Stimulated activated effector memory CD8-positive, alpha-beta T cell treated with anti-CD3 and anti-CD28 coated beads, Interleukin-12 subunit alpha, Interleukin-12 subunit beta, amount 100 ng/mL, for 72 hours (primary cell): ENCODE measurements around the gene METAP2.

Experiments
- ATAC-seq: fragments of 150-1000 bp; cut with Tn5 transposase; 2 replicates; pipeline ENCODE4 v1.10.0; 2021
- DNase-seq, 2 donors: peaks; one replicate each; pipeline ENCODE4 v3.0.0; 2021 to 2022; ENCODE audit warnings: low spot score in 2 of 2
- H3K27ac Mint-ChIP-seq: one replicate; pipeline ENCODE4 v1.8.0; 2022; ENCODE audit warnings: mild to moderate bottlenecking, mixed read lengths
- H3K36me3 Mint-ChIP-seq: one replicate; pipeline ENCODE4 v1.8.0; 2022; ENCODE audit warnings: mild to moderate bottlenecking, mixed read lengths
- H3K4me1 Mint-ChIP-seq: one replicate; pipeline ENCODE4 v1.8.0; 2022; ENCODE audit warnings: mixed read lengths
- H3K4me3 Mint-ChIP-seq: one replicate; pipeline ENCODE4 v1.8.0; 2022; ENCODE audit warnings: mild to moderate bottlenecking, mixed read lengths
- H3K9me3 Mint-ChIP-seq: one replicate; pipeline ENCODE4 v1.8.0; 2022; ENCODE audit warnings: mixed read lengths

METAP2 gene

GRCh38 chr12:95516757-95517156 is 42.8 kb downstream of the METAP2 start:
- no peak for DNase-seq
- Mint-ChIP-seq H3K27ac (no peak overlapping the region), H3K4me1 (no peaks in the 10 kb centered on the region), H3K9me3 (no peaks in the 10 kb centered on the region), H3K4me3 (no peak overlapping the region), H3K36me3 (peaks cover 59% of the 10 kb centered on the region)
- no peak for ATAC-seq

- ATAC-seq (no peak), DNase-seq (no peak)
- H3K4me1 Mint-ChIP-seq, result no peaks in the 10 kb centered on the region
- H3K4me3 Mint-ChIP-seq, result no peak overlapping the region
- peaks cover 54% of the 10 kb centered on the region for H3K36me3 Mint-ChIP-seq
- H3K9me3 Mint-ChIP-seq, result no peaks in the 10 kb centered on the region
- no peak overlapping the region for H3K27ac Mint-ChIP-seq
These were observed 43.3 kb downstream of the METAP2 start for GRCh38 chr12:95517246-95517645.

GRCh38 chr12:95518944-95519343 is 45.0 kb downstream of the METAP2 start:
- Mint-ChIP-seq H3K4me3 (no peak overlapping the region), H3K27ac (no peak overlapping the region), H3K4me1 (no peaks in the 10 kb centered on the region), H3K36me3 (peaks cover 37% of the 10 kb centered on the region), H3K9me3 (no peaks in the 10 kb centered on the region)
- DNase-seq, result no peak
- no peak for ATAC-seq

GRCh38 chr12:95520816-95521215 is 46.9 kb downstream of the METAP2 start:
- Mint-ChIP-seq H3K4me3 (no peak overlapping the region), H3K9me3 (no peaks in the 10 kb centered on the region), H3K36me3 (peaks cover 19% of the 10 kb centered on the region), H3K27ac (no peak overlapping the region), H3K4me1 (no peaks in the 10 kb centered on the region)
- ATAC-seq (no peak), DNase-seq (peak in 1 of 2 donors; percentile 20)

GRCh38 chr12:95522692-95523091 is 48.7 kb downstream of the METAP2 start:
- H3K4me3 Mint-ChIP-seq, result no peak overlapping the region
- no peak for DNase-seq
- ATAC-seq, result no peak
- peaks cover 4% of the 10 kb centered on the region for H3K36me3 Mint-ChIP-seq
- H3K27ac Mint-ChIP-seq, result no peak overlapping the region
- no peaks in the 10 kb centered on the region for H3K9me3 Mint-ChIP-seq
- H3K4me1 Mint-ChIP-seq, result no peaks in the 10 kb centered on the region

DNA sequence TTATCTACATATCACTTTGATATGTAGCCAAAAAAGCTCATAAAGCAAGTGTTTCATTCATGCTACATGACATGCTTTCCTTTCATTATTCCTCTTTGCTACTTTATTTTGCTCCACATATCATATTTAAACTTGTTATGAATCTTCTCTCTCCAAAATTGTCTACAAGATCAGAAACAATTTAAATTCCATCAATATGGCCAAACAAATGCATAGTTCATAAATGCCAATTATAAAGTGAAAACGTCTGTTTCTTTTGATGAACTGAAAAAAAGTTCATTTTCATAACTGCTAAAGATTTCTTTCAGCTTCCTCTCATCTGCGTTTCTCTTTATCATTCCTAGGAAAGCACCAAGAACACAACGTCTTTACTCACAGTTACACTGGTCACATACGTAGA is 54.5 kb downstream of the METAP2 start:
- Mint-ChIP-seq H3K4me3 (no peak overlapping the region), H3K4me1 (no peaks in the 10 kb centered on the region), H3K9me3 (no peaks in the 10 kb centered on the region), H3K27ac (no peak overlapping the region), H3K36me3 (no peaks in the 10 kb centered on the region)
- no peak for DNase-seq
- no peak for ATAC-seq

DNA sequence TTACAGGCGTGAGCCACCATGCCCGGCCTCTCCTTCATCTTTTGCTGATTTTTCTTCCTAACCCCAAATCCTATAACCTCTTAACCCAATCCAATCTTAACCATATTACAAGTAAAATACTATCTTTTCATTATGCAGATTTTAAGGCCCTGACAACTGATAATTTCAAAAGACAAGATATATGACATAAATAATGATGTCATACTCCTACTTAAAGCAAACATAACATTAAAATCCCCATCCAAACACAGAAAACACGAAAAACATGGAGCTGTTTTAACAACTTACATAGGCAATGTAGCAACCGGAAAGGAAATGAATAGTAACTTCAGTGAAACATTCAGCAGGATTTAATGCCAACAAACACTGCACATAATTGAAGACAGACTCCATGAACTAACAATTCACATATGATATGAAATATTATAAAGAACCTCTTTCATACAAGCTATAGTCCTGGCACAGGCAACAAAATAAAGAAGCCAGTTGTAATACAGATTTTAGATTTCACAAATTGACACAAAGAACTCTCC is 55.8 kb downstream of the METAP2 start:
- no peak overlapping the region for H3K27ac Mint-ChIP-seq
- ATAC-seq (no peak), DNase-seq (no peak)
- no peak overlapping the region for H3K4me3 Mint-ChIP-seq
- H3K9me3 Mint-ChIP-seq, result no peaks in the 10 kb centered on the region
- H3K36me3 Mint-ChIP-seq, result no peaks in the 10 kb centered on the region
- no peaks in the 10 kb centered on the region for H3K4me1 Mint-ChIP-seq

- Mint-ChIP-seq H3K36me3 (no peaks in the 10 kb centered on the region), H3K9me3 (no peaks in the 10 kb centered on the region), H3K4me3 (no peak overlapping the region), H3K4me1 (no peaks in the 10 kb centered on the region), H3K27ac (no peak overlapping the region)
- ATAC-seq (no peak), DNase-seq (no peak)
These were observed 58.9 kb downstream of the METAP2 start for GRCh38 chr12:95532851-95533250.

DNA sequence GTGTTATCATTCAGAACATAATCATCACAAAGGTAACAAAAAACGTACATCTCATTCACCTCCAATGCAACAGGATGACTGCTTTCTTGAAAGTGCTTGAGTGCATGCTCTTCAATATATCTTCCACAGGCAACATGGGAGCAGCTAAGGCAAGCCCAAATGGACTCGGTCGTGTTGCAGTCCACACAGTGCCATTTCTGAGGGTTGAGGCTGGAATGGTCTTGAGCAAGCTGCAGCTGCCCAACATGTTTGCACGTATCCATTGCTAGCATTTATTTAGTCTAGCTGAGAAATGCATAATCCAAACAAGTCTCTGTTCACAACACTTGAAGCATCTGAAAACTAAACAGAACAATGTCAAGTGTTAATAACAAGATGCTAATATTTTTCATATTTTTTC is 60.0 kb downstream of the METAP2 start:
- H3K27ac Mint-ChIP-seq, result no peak overlapping the region

DNA sequence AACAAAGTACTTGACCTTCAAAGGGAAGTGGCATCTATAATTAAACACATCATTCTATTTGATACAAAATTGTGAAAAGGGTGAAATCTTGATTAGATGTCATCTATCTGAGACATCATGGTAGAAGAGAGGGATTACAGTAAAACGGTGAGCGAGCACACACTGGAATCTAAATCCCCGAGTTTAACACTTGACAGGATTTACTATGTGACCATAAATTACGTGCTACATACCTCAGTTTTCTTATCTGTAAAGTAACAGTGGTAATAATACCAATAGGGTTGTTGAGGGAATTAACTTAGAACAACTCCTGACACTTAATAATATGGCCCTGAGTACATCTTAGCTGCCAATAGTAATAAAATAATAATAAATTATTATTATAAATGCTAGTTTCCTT is 64.1 kb downstream of the METAP2 start:
- H3K4me1 Mint-ChIP-seq, result no peaks in the 10 kb centered on the region
- no peaks in the 10 kb centered on the region for H3K9me3 Mint-ChIP-seq
- no peak overlapping the region for H3K27ac Mint-ChIP-seq
- DNase-seq, result no peak
- no peak overlapping the region for H3K4me3 Mint-ChIP-seq
- ATAC-seq, result no peak
- no peaks in the 10 kb centered on the region for H3K36me3 Mint-ChIP-seq

More for the DNA sequence above, 60.0 kb downstream of the METAP2 start:
- ATAC-seq (no peak), DNase-seq (peak in 1 of 2 donors; percentile 29)
- Mint-ChIP-seq H3K4me1 (no peaks in the 10 kb centered on the region), H3K4me3 (no peak overlapping the region), H3K9me3 (no peaks in the 10 kb centered on the region), H3K36me3 (no peaks in the 10 kb centered on the region)

- Mint-ChIP-seq H3K36me3 (no peaks in the 10 kb centered on the region), H3K9me3 (no peaks in the 10 kb centered on the region), H3K4me3 (no peak overlapping the region), H3K27ac (no peak overlapping the region), H3K4me1 (no peaks in the 10 kb centered on the region)
- DNase-seq (peak in 1 of 2 donors; percentile 37), ATAC-seq (no peak)
These were observed 64.7 kb downstream of the METAP2 start for GRCh38 chr12:95538656-95539055.

GRCh38 chr12:95541436-95541835 is 67.5 kb downstream of the METAP2 start:
- no peak overlapping the region for H3K4me3 Mint-ChIP-seq
- no peaks in the 10 kb centered on the region for H3K9me3 Mint-ChIP-seq
- ATAC-seq (no peak), DNase-seq (no peak)
- no peak overlapping the region for H3K27ac Mint-ChIP-seq
- no peaks in the 10 kb centered on the region for H3K36me3 Mint-ChIP-seq
- no peaks in the 10 kb centered on the region for H3K4me1 Mint-ChIP-seq

GRCh38 chr12:95543305-95543704 is 69.4 kb downstream of the METAP2 start:
- ATAC-seq (no peak), DNase-seq (no peak)
- Mint-ChIP-seq H3K4me1 (no peaks in the 10 kb centered on the region), H3K36me3 (no peaks in the 10 kb centered on the region), H3K27ac (no peak overlapping the region), H3K4me3 (no peak overlapping the region), H3K9me3 (no peaks in the 10 kb centered on the region)

DNA sequence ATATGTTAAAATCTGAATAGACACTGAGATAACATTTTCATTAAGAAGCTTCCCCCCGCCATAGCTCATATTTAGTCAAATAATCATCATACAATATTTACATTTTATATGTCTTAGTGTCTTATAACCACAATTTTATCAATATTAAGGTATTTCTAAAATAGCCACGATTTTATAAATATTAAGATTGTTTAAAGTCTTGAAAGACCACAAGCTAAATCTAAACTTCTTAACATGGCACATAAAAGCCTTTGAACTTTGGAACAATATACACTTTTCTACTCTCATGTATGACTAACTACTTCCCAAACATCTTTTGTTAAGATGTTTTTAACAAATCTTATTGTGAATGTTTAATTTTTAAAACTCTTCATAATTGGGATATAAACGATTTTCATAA is 70.8 kb downstream of the METAP2 start:
- Mint-ChIP-seq H3K4me3 (no peak overlapping the region), H3K36me3 (no peaks in the 10 kb centered on the region), H3K27ac (no peak overlapping the region), H3K9me3 (no peaks in the 10 kb centered on the region), H3K4me1 (no peaks in the 10 kb centered on the region)
- DNase-seq, result no peak
- no peak for ATAC-seq

GRCh38 chr12:95545303-95545702 is 71.4 kb downstream of the METAP2 start:
- Mint-ChIP-seq H3K27ac (no peak overlapping the region), H3K36me3 (no peaks in the 10 kb centered on the region), H3K9me3 (no peaks in the 10 kb centered on the region), H3K4me1 (no peaks in the 10 kb centered on the region), H3K4me3 (no peak overlapping the region)
- no peak for ATAC-seq
- no peak for DNase-seq

GRCh38 chr12:95545731-95546490 is 72.0 kb downstream of the METAP2 start:
- H3K9me3 Mint-ChIP-seq, result no peaks in the 10 kb centered on the region
- DNase-seq (no peak), ATAC-seq (no peak)
- H3K27ac Mint-ChIP-seq, result no peak overlapping the region
- no peaks in the 10 kb centered on the region for H3K4me1 Mint-ChIP-seq
- no peak overlapping the region for H3K4me3 Mint-ChIP-seq
- no peaks in the 10 kb centered on the region for H3K36me3 Mint-ChIP-seq
